Measurements from ENCODE around the gene CHIC2.

The CHIC2 gene

GRCh38 chr4:53997898-53998297 is 66.5 kb downstream of the CHIC2 start:
- DNase-seq: no peak

GRCh38 chr4:53994382-53995102 is 69.9 kb downstream of the CHIC2 start:
- DNase-seq: no peak

- DNase-seq: no peak
Measured at GRCh38 chr4:53992785-53993184, 71.6 kb downstream of the CHIC2 start.

GRCh38 chr4:53991821-53992220 is 72.6 kb downstream of the CHIC2 start:
- DNase-seq: no peak

- no peak for DNase-seq
Measured at GRCh38 chr4:53990641-53991040, 73.8 kb downstream of the CHIC2 start.

GRCh38 chr4:53987761-53988171 is 76.6 kb downstream of the CHIC2 start:
- no peak for DNase-seq

GRCh38 chr4:53986062-53986461 is 78.3 kb downstream of the CHIC2 start:
- DNase-seq: no peak

GRCh38 chr4:53981567-53981966 is 82.8 kb downstream of the CHIC2 start:
- DNase-seq: no peak

- DNase-seq: no peak
Measured at GRCh38 chr4:53981066-53981465, 83.3 kb downstream of the CHIC2 start.

- no peak for DNase-seq
Measured at GRCh38 chr4:53974561-53974960, 89.8 kb downstream of the CHIC2 start.

- DNase-seq: no peak
Measured at GRCh38 chr4:53967986-53968385, 96.4 kb downstream of the CHIC2 start.

- DNase-seq: no peak
Measured at GRCh38 chr4:53963781-53964180, 100.6 kb downstream of the CHIC2 start.

GRCh38 chr4:53963336-53963735 is 101.1 kb downstream of the CHIC2 start:
- DNase-seq: no peak

GRCh38 chr4:53962516-53963225 is 101.7 kb downstream of the CHIC2 start:
- DNase-seq: no peak

- no peak for DNase-seq
Measured at GRCh38 chr4:53961351-53961750, 103.1 kb downstream of the CHIC2 start.

- no peak for DNase-seq
Measured at GRCh38 chr4:53960843-53961242, 103.6 kb downstream of the CHIC2 start.

All from NCI-H2171 treated with DMSO at 0.1 percent for 48 hours (cell line).